ENCODE measurements around the gene FGGY.
"Not testable (repeated sequence)": the region's sequence is repeated elsewhere in the genome, so short reads cannot be mapped to it uniquely, and the experiment has no call there.

Gene FGGY

GRCh38 chr1:59707178-59707791 lies 410.4 kb downstream of the FGGY start:
- DNase-seq (ENCODE audit: low read depth) = no peak
- no peak for TF ChIP-seq CTCF (IDR thresholded peaks at IDR 0.05; ENCODE audit: low read depth, low read length, missing control alignments)
- H3K4me3 ChIP-seq (ENCODE audit: low read depth, low read length) = no peak overlapping the region

GRCh38 chr1:59709333-59709732 lies 412.4 kb downstream of the FGGY start:
- no peak for TF ChIP-seq CTCF (IDR thresholded peaks at IDR 0.05; ENCODE audit: low read depth, low read length, missing control alignments)
- H3K4me3 ChIP-seq (ENCODE audit: low read depth, low read length) = no peak overlapping the region
- no peak for DNase-seq (ENCODE audit: low read depth)

GRCh38 chr1:59710920-59711319 lies 414.0 kb downstream of the FGGY start:
- not testable (repeated sequence) for DNase-seq (ENCODE audit: low read depth); H3K4me3 ChIP-seq (ENCODE audit: low read depth, low read length)

- TF ChIP-seq CTCF (IDR thresholded peaks at IDR 0.05; ENCODE audit: low read depth, low read length, missing control alignments) = no peak
- no peak for DNase-seq (ENCODE audit: low read depth)
- H3K4me3 ChIP-seq (ENCODE audit: low read depth, low read length) = no peak overlapping the region
These were observed 417.3 kb downstream of the FGGY start for GRCh38 chr1:59714219-59714618.

- TF ChIP-seq CTCF (IDR thresholded peaks at IDR 0.05; ENCODE audit: low read depth, low read length, missing control alignments) = no peak
- no peak overlapping the region for H3K4me3 ChIP-seq (ENCODE audit: low read depth, low read length)
- DNase-seq (ENCODE audit: low read depth) = no peak
These were observed 418.1 kb downstream of the FGGY start for GRCh38 chr1:59714966-59715365.

GRCh38 chr1:59716832-59717231 lies 419.9 kb downstream of the FGGY start:
- no peak overlapping the region for H3K4me3 ChIP-seq (ENCODE audit: low read depth, low read length)
- DNase-seq (ENCODE audit: low read depth) = no peak
- TF ChIP-seq CTCF (IDR thresholded peaks at IDR 0.05; ENCODE audit: low read depth, low read length, missing control alignments) = no peak

GRCh38 chr1:59718064-59718988 lies 421.4 kb downstream of the FGGY start:
- H3K4me3 ChIP-seq (ENCODE audit: low read depth, low read length) = no peak overlapping the region
- no peak for DNase-seq (ENCODE audit: low read depth)
- TF ChIP-seq CTCF (IDR thresholded peaks at IDR 0.05; ENCODE audit: low read depth, low read length, missing control alignments) = peak; percentile 32
